Measurements from ENCODE around the gene EIF4G3.
A peak's percentile ranks its signal among the peaks of the same experiment; 100 is the strongest.
"Not testable (repeated sequence)": the region's sequence is repeated elsewhere in the genome, so short reads cannot be mapped to it uniquely, and the experiment has no call there.

Gene EIF4G3, protein sequence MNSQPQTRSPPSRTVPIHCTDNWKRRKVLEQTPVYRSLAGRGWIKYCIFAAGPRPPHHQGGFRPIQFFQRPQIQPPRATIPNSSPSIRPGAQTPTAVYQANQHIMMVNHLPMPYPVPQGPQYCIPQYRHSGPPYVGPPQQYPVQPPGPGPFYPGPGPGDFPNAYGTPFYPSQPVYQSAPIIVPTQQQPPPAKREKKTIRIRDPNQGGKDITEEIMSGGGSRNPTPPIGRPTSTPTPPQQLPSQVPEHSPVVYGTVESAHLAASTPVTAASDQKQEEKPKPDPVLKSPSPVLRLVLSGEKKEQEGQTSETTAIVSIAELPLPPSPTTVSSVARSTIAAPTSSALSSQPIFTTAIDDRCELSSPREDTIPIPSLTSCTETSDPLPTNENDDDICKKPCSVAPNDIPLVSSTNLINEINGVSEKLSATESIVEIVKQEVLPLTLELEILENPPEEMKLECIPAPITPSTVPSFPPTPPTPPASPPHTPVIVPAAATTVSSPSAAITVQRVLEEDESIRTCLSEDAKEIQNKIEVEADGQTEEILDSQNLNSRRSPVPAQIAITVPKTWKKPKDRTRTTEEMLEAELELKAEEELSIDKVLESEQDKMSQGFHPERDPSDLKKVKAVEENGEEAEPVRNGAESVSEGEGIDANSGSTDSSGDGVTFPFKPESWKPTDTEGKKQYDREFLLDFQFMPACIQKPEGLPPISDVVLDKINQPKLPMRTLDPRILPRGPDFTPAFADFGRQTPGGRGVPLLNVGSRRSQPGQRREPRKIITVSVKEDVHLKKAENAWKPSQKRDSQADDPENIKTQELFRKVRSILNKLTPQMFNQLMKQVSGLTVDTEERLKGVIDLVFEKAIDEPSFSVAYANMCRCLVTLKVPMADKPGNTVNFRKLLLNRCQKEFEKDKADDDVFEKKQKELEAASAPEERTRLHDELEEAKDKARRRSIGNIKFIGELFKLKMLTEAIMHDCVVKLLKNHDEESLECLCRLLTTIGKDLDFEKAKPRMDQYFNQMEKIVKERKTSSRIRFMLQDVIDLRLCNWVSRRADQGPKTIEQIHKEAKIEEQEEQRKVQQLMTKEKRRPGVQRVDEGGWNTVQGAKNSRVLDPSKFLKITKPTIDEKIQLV (N-terminal part only)

DNA sequence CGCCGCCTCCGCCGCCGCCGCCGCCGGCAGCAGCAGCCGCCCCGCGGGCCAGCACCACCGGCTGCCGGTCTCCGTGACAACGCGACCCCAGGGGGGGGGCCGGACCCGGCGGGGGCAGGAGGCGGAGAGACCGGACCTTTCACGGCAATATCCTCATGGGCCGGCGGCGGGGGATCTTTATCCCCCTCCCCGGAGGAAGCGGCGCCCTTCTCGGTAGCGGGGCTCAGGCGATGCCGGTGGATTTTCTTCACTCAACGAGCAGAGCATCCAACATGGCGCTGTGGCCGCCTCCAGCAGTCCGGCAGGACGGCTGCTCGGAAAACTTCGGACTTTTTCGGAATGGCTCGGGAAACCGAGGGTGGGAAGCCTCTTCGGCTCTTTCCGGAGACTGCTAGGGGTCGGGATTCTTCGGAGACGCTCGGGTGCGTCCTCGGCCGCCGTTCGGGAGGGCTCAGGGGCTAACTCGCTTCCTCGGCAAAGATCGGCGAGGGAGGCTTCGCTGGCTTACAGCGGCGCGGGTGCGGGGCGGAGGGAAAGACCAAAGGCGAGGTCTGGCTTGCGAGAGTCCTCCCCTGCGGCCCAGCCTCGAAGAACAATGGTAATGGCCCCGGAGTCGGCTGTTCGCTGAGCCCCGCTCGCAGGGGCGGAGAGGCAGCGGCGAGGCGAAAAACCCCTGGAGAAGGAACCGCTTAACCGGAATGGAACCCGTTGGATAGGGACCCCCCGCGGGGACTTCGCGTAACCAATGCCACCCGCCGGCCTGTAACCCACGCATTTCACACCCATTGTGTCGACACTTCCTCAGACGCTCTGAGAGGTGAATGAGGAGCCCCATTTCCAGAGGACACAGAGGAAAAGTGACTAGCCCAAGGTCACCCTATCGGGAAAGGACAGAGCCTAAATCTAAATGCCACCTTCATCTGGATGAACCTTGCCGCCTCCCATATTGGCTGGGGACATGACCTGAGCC lies at the start of gene EIF4G3:
Gene EIF4G3, minus strand, starts transcription at position 312 of the 970 bp plus-strand sequence. CDS start 174,155 bp downstream, outside the sequence.
- DNase-seq (ENCODE audit: low spot score), result peak; percentile 97

DNA sequence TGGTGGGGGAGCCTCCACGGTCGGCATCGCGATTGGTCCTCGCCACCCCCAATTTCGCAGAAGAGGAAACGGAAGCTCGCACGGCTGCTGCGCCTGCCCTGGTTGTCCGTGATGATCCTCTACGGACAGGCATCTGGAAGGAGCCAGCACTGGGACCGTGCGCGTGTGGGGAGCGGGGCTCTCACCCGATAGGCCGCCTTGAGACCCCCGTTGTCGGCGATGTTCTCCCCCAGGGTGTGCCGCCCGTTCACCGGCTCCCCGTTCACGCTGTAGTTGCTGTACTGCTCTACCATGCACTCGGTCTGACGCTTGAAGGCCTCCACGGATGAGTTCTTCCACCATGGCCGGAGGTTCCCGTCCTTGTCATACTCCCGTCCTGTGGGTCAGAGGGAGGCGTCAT lies 48.4 kb upstream of the EIF4G3 start:
- no peak for DNase-seq (ENCODE audit: low spot score)

DNA sequence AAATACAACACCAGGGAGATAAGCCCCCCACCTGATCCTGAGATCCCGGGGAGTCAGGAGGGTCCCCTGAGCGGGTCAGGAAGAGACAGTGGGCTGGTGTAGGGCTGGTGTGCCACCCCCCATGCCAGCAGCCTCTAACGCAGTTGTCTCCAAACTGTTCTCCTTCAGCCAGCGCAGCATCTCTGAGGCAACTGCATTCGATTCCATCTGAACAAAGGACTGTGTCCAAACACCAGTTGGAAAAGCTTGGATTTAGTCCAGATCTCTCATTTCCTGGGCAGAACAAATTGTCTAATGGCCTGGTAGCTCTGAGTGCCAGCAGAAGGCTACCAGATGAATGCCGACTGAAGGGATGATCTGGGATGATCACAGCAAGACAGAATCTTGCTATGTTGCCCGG lies 44.1 kb upstream of the EIF4G3 start:
- DNase-seq (ENCODE audit: low spot score), result peak; percentile 72

DNA sequence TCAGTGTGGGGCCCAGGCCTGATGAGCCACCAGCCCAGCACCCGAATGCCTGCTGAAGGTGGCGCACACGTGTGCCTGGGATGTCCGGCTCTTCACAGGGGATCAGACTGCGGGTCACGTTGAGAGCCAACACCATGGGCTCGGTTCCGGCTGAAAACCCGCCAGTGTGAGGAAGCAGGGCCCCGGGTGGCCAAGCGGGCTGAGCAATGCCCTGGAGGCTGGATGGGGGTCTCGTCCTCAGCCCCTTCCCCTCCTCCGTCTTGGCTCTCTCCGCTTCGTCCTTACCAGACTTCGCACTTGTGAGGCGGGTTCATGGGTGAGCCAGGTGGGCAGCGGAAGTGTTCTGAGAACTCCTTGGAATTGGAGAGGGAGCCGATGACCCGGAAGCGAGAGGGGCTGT lies 43.0 kb upstream of the EIF4G3 start:
- no peak for DNase-seq (ENCODE audit: low spot score)

DNA sequence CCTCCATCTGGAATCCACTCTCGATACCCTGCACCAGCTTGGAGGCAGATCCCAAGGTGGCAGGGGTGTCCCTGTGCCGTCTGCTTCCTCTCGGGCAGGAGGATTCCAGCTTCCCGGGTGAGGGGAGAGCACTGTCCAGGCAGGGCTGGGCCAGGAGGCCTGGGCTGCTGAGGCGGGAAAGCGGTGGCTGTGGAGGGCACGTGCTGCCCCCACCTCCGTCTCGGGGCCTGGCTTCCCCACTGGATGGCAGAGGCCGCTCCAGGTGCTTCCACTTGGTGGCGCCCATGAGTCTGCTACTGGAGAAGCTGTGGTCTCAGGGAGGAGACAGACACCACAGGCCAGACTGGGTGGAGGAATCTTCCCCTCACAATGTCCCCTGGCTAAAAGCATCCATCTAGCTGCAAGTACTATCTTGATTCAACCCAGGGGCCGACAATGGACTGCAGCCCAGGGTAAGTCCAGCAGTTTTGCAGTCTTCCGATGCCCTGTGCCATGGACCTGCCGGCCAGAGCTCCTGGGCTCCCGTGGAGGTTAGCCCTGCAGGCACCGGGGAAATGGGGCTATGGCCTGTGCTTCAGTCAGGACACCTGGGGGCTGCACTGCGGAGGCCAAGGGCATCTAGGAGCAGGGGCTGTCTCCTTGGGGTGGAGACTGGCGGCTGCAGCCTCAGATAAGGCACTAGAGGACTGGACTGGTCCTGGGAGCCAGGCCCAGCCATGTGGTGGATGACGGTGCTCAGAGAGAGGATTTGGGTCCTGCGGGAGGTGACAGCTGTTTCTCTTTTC lies 41.3 kb upstream of the EIF4G3 start:
- DNase-seq (ENCODE audit: low spot score), result no peak

DNA sequence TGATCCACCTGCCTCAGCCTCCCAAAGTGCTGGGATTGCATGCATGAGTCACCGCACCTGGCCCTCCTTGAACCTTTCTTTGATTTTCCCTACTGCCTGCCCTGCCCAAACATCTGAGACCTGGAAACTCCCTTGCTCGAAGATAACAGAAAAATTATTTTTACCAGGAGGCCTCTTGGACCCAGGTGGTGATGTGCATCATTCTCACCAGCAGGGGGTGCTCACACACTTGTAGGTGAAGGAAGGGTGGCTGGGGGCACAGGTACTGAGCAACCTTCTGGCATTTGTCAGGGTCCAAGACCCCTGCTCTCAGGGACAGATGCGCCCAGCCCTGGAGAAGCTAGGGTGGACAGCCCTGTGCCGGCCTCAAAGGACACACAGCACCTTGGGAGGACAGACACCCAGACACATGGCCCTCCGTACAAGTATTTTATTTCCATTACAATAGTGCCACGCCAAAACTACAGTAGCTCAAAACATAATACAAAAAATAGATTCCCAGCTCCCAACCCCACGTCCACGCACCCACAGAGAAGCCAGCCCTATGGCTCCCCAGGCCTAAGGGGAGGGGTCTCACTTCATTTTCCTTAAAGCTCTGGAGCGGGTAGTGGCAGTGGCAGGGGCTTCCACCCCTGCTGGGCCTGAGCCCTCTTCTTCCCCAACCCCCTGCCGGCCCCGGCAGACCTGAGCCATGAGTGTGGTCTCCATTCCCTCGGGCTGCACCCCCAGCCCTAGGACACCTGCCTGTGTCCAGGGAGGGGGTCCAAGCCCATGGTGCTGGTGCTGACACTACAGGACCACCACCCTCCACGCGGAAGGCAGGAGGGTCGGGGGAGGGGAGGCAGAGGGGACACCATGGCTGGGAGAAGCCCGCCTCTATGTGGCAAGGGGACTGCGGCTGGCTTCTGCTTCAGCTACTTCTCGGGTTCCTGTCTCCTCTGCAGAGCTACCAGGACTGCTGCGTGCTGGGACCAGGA lies 40.4 kb upstream of the EIF4G3 start:
- DNase-seq (ENCODE audit: low spot score), result no peak

DNA sequence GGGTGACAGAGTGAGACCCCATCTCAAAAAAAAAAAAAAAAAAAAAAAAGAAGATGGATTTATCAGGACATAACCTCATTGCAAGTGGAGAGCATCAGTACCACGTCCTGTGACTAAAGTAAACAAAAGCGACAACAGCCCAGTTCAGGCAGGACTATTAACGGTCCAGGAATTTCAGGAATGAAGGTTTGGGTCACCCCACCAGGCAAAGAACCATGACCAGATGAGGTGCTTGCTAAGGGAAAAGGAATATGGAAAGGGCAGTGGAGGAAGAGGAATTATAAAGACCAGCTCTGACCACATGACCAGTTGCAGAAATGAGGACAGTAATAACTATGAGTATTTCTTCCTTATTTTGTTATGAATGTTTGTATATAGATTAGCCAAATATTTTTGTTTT lies 35.4 kb upstream of the EIF4G3 start:
- no peak for DNase-seq (ENCODE audit: low spot score)

DNA sequence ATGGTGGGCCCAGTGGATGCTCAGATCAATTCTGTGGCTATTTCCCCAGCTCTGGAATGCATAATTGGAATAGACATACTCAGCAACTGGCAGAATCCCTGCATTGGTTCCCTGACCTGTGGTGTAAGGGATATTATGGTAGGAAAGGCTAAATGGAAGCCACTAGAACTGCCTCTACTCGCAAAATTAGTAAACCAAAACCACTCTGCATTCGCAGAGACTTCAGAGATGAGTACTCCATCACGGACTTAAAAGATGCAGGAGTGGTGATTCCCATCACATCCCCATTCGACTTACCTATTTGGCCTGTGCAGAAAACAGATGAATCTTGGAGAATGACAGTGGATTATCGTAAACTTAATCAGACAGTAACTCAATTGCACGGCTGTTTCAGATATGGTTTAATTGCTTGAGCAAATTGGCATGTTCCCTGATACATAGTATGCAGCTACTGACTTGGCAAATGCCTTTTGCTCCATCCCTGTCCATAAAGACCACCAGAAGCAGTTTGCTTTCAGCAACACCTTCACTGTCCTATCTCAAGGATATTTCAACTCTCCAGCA lies 31.5 kb upstream of the EIF4G3 start:
- not testable (repeated sequence) for DNase-seq (ENCODE audit: low spot score)

DNA sequence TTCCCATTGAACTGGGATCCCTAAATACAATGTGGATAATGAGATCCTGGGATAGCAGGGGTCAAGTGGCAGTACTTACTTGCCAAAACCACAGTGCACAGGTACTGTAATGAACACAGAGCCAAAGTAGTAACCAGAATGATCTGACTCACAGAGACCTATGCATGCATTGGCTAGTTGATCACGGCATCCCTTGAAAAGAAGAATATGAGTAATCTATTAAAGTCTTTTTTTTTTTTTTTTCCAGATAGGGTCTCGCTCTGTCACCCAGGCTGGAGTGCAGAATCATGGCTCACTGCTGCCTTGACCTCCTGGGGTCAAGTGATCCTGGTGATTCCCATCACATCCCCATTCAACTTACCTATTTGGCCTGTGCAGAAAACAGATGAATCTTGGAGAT lies 29.4 kb upstream of the EIF4G3 start:
- DNase-seq (ENCODE audit: low spot score), result no peak

DNA sequence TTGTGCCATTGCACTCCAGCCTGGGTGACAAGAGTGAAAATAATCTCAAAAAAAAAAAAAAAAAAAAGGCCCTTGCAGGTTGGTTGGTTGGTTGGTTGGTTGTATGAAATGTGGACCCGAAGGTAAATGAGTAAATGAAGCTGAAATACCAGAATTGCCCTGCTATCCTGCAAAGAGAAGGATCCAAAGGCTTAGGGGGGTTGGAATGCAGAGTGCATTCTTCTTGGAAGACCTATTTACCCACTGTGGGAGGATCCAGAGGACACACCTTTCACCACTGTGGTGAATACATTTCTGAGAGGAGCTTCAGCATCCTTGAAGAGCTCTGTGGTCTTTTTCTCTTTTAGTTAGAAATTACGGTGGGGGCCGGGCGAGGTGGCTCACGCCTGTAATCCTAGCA lies 28.7 kb upstream of the EIF4G3 start:
- no peak for DNase-seq (ENCODE audit: low spot score)

DNA sequence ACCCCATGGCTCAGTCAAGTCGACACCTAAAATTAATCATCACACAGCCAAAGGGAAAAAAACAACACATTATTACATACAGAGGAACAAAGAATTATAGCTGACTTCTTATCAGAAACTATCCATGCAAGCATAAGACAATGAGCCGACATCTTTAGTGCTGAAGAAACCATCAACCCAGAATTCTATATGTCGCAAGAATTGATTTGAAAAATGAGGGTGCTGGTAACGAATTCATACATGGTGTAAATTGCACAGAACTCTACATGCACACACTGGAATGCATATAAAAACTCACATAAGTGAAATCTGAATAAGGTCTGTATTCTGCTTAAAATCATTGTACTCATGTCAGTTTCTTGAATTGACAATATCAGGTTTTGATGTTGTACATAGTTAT lies 25.0 kb upstream of the EIF4G3 start:
- no peak for DNase-seq (ENCODE audit: low spot score)

DNA sequence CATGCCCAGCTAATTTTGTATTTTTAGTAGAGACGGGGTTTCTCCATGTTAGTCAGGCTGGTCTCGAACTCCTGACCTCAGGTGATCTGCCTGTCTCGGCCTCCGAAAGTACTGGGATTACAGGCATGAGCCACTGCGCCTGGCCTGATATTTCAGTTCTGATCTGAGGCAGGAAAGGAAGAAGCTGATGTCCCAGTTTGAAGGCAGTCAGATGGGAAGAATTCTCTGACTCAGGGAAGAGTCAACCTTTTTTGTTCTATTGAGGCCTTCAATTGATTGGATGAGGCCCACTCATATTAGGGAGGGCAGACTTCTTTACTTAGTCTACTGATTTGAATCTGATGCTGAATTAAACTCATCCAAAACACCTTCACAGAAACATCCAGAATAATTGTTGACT lies 24.5 kb upstream of the EIF4G3 start:
- not testable (repeated sequence) for DNase-seq (ENCODE audit: low spot score)

DNA sequence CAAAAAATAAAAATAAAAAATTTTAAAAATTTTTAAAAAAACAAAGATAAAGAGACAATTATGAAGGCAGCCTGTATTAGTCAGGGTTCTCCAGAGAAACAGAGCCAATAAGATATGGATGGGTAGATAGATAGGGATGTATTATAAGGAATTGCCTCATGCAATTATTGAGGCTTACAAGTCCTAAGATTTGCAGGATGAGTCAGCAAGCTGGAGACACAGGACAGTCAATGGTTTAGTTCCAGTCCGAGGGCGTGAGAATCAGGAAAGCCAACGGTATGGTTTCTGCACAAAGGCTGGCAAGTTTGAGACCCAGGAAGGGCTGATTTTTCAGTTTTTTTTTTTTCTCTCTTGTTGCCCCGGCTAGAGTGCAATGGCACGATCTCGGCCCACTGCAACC lies 24.1 kb upstream of the EIF4G3 start:
- no peak for DNase-seq (ENCODE audit: low spot score)

DNA sequence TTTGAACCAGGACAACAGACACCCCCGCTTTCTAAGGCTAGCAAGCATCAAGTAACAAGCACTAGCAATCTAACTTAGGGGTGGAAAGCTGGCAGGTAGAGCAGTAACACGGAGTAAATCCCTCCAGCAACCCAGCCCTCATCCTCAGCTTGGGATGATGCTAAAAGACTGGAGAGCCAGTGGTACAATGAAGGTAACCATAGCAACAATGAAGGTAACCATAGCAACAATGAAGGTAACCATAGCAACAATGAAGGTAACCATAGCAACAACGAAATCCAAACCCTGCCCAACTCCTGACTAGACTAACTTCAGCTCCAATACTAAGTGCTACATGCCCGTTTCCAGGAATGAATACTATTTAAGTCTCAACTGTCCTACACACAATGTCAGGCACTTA lies 22.2 kb upstream of the EIF4G3 start:
- no peak for DNase-seq (ENCODE audit: low spot score)

DNA sequence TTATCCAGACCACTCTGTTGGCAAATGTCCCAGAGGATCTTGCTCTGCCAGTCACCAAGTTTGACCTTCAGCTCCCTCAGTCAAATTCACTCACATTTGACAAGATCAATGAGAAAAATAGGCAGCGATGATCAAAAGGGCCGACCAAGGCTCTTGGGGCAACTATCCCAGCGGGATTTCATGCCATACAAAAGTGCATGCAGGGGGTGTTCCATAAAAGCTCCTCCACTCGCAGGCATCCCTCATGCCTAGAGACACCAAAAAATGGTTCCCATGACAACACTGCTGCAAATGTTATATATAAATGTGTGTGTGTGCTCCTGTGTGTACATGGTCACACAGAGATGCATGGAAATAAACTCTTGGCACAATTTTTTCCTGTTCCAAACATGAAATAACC lies 16.2 kb upstream of the EIF4G3 start:
- no peak for DNase-seq (ENCODE audit: low spot score)

DNA sequence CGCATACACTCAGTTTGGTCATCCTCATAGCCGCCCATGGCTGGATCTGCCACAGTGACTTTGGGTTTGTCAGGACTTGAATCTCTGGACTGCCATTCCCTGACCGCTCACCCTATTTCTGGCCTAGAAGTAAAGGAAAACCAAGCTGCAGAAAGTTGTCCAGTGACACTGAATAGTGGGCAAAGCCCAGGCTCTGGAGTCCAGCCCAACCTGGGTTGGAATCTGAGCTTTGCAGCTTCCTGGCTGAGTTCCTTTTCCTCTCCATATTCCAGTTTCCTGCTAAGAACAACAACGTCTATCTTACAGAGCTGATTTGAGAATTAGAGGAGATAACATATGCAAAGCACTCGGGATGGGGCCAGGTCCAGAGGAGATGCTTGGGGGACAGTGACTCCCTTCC lies 15.6 kb upstream of the EIF4G3 start:
- DNase-seq (ENCODE audit: low spot score), result no peak

DNA sequence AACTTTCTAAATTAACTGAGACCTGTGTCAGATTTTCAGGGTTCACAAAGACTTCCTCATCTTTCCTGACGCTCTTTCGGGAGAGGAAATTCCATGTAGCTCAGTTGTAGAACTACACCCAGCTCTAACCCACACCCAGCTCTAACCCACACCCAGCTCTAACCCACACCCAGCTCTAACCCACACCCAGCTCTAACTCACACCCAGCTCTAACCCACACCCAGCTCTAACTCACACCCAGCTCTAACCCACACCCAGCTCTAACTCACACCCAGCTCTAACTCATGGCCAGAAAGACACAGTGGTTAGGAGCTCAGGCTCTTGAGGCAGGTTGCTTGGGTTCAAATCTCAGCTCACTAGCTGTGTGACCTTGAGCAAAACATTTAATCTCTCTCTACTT lies 14.1 kb upstream of the EIF4G3 start:
- DNase-seq (ENCODE audit: low spot score), result not testable (repeated sequence)

DNA sequence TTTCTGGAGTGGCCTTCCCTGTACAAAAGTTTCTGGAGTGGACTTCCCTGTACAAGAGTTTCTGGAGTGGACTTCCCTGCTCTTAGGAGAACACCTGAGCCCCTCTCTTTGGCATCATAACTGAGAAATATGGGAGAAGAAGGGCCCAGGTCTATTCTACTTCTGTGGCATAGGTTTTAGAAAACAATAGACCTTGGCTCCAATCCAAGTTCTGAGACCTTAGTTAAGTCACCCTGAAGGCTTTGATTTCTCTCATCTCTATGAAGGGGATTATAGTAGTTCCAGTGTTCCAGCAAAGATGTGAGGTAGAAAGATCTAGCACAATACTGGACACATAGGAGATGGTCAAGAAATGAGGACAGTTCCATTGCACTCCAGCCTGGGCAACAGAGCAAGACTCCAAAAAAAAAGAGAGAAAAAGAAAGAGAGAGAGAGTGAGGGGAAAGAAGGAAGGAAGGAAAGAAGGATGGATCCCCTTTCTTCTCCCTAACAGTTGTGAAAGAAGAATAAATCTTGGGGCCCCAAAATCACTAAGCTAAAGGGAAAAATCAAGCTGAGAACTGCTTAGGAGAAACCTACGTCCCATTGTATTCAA lies 13.3 kb upstream of the EIF4G3 start:
- no peak for DNase-seq (ENCODE audit: low spot score)

DNA sequence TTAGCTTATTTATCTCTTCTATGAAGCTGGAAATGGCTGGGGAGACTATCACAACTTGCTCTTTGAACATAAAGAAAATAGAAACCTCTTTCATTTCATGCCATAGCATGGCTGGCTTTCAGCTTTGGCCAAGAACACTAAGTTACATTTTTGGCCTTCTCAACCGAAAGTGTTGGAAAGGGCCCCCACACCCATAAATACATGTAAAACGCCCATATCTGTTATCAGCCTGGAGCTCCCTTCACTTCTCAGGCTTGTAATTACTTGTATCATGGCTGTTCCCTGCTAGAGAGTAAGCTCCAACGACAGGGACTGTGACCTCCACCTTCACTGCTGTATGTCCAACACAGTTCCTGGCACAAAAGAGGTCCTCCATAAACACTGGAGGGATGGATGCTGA lies 12.7 kb upstream of the EIF4G3 start:
- no peak for DNase-seq (ENCODE audit: low spot score)
